Motor neuron (in vitro differentiated cells): ENCODE data around the gene ZNF710. TPM values are rescaled to one million over a fixed set of nuclear protein-coding genes. Genes with fewer than 3 reads are reported as not detected.
"Not testable (repeated sequence)": the region's sequence is repeated elsewhere in the genome, so short reads cannot be mapped to it uniquely, and the experiment has no call there.

Source experiments
- ATAC-seq, 8 experiments: fragments of 200-7000 bp; cut with Tn5 transposase; replicated peaks in 6 of 8; 2 replicates each; pipeline ENCODE4 v1.8.0; 2021; ENCODE audit warnings: mild to moderate bottlenecking in 8 of 8, moderate library complexity in 8 of 8
- H3K27ac ChIP-seq, 2 donors: fragments of 250-450 bp; sonication (Bioruptor Pico); 2 replicates each; pipeline ENCODE4 v1.9.0; 2021; ENCODE audit warnings: antibody characterized with exemption in 2 of 2, mild to moderate bottlenecking in 2 of 2, moderate library complexity in 1 of 2
- H3K4me1 ChIP-seq, 2 donors: fragments of 250-450 bp; sonication (Bioruptor Pico); replicated peaks in 1 of 2; 2 replicates each; pipeline ENCODE4 v1.6.1; 2021; ENCODE audit warnings: antibody characterized with exemption in 2 of 2, mild to moderate bottlenecking in 2 of 2, moderate library complexity in 1 of 2
- H3K4me3 ChIP-seq, 5 donors: fragments of 250-450 bp; sonication (Bioruptor Pico); 2 replicates each; pipeline ENCODE4 v1.9.0; 2021; ENCODE audit warnings: antibody characterized with exemption in 5 of 5, mild to moderate bottlenecking in 5 of 5, moderate library complexity in 4 of 5
- WGBS, 10 experiments: fragments of 450-650 bp; shearing (Covaris generic); methylation state at CpG; one replicate each; pipeline ENCODE4 v1.0.0; 2022; 5-methylcytosine and 5-hydroxymethylcytosine counted together
- in situ Hi-C, 9 experiments: fragments of 400-800 bp; cut with MboI; loops; one replicate each; pipeline ENCODE4 v1.15.0; 2021; ENCODE audit warnings: low sequenced_read_pairs in 9 of 9, low pct_unique_long_range_greater_than_20kb in 2 of 9; ENCODE audit not compliant: unreplicated experiment in 9 of 9
- total RNA-seq, 8 experiments: library from RNA; unstranded; fragments of 300-600 nt; gene quantifications; 2 replicates each; pipeline versions ENCODE4 v1.2.3 to v1.2.4, GENCODE V29; 2022

The ZNF710 gene
- total RNA-seq, 8 experiments from 2014 or later, result 4.6 to 23.0 (median 11.5) TPM

DNA sequence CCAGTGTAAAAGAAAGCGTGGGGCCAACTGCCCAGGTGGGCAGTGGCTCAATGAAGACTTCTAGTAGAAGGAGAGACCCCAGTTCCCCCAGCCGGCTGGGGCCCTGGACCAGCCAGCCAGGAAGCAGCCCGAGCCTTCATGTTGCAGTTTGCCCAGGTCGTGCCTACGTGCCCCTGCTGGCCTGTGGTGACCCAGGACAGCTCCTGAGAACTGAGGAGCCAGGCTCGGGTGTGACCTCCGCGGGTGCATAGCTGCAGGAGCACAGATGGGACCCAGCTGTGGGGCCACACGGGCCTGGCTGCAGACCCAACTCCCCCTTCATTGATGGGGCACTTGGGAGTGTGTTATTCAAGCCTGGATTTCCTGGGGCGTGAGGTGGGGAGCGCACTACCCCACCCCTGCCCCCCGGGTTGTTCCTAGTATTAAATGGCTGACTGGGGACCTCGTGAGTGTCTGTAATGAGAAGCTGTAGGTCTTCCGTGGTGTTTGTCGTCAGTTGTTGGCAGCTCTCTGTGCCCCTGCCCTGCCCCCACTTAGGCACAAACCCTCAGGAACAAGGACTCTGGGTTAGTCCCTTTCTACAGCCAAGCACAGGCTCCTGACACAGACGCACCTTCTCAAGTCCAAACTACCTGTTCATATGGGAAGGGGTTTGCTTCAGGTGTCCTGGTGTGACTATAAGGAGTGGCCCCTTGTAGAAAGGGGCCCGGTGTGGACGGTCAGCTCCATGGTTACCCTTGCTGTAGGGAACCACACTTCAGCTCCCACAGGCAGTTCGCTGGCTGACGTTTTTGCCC lies 62.0 kb downstream of the ZNF710 start:
- peak overlapping the region; percentile 4 to 69 for H3K27ac ChIP-seq
- ATAC-seq, result peak in 5 of 8 experiments; percentile 8 to 32 (median 13)
- 40 to 93% (median 58%) methylated on average over 1 to 6 of the region's 20 CpGs; no CpG with 5 or more reads in 3 of the 10 experiments for WGBS, 10 experiments
- peaks cover 21 to 36% of the 10 kb centered on the region in 2 donors for H3K4me1 ChIP-seq
- in situ Hi-C loops, result loop anchor here in 1 of 9 experiments (25.0 kb wide), 1 partner anchor 176 kb away; the partner anchor contains the start of gene AP3S2
- H3K4me3 ChIP-seq, result no peak overlapping the region

DNA sequence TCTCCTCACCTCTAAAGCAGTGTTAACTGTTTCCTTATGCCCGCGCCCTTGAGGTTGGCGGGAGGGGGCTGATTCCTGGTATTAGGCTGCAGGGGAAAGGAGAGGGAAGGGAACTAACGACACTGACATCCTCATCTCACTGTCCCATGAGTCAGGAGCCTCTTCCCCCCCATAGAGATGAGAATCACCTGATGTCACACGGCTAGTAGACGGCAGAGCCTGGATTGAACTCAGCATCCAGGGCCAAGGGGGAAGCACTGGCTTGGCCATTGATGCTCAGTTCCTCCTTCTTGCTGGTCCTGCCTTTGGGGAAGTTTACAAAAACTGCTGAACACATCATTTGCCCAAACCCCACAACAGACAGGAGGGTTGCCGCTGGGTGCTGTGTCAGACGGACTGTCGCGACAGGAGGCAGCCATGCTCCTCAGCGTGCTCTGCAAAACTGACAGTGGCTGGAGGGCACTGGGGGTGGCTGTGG lies 62.7 kb downstream of the ZNF710 start:
- 20 to 100% (median 82%) methylated on average over 1 to 5 of the region's 11 CpGs; no CpG with 5 or more reads in 4 of the 10 experiments for WGBS, 10 experiments
- H3K27ac ChIP-seq, result peak overlapping the region in 1 of 2 donors; percentile 10
- in situ Hi-C loops, result loop anchor here in 1 of 9 experiments (25.0 kb wide), 1 partner anchor 177 kb away; the partner anchor contains the start of gene AP3S2
- H3K4me1 ChIP-seq, result peaks cover 21 to 36% of the 10 kb centered on the region in 2 donors
- peak in 5 of 8 experiments; percentile 25 to 40 (median 32) for ATAC-seq
- no peak overlapping the region for H3K4me3 ChIP-seq

DNA sequence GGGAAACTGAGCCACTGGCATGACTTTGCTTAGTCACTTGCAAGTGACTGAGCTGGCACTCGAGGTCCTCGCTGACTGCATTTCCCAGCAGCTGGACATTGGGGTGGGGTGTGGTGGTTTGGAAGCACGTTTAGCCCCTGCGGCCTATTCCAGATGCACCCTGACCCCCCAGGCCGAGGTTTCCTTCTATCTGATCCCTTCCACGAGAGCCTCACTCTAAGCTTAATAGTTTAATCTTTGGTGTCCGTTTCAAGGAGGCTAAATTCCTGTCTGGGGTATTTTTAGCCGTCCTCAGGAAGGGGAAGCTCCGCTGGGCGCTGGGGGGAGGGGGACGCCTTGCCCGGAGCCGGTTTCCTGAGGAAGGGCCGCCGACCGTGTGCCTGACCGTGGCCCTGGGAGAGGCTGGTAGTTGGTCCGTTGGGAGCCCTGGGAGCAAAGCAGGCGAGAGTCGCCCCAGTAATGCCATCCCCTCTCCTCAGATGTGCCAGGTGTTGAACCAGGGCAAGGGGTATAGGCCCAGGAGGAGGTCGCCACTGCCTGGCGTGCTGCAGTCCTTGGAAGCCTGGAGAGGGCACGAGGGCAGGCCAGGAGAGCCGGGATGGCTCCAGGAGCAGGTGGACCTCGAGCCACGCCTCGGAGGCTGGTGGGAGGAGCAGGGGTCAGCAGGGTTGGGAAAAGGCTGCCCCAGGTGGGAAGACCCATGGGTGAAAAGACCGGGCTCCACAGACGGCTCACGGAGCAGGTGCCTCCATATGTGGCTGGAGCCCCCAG lies 64.0 kb downstream of the ZNF710 start:
- WGBS, 10 experiments, result 44 to 100% (median 85%) methylated on average over 1 to 17 of the region's 30 CpGs; no CpG with 5 or more reads in 2 of the 10 experiments
- H3K4me1 ChIP-seq, result peaks cover 19 to 30% of the 10 kb centered on the region in 2 donors
- no peak overlapping the region for H3K4me3 ChIP-seq
- H3K27ac ChIP-seq, result no peak overlapping the region
- in situ Hi-C loops, result loop anchor here in 1 of 9 experiments (25.0 kb wide), 1 partner anchor 178 kb away; the partner anchor contains the start of gene AP3S2
- ATAC-seq, result no peak

DNA sequence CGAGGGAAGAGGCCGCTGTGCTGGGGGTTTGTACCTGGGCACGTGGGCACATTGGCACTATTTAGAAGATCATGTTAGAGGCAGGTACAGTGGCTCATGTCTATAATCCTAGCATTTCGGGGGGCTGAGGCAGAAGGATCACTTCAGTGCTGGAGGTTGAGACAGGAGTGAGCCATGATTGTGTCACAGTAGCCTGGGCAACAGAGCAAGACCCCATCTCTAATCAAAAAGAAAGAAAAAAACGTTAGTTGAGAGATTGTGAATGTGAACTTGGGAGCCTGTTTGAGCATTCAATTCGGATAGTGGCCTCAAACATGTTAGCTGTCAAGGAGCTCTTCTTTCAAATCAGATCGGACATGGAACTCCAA lies 64.5 kb downstream of the ZNF710 start:
- Histone ChIP-seq H3K4me3 (no peak overlapping the region), H3K27ac (no peak overlapping the region), H3K4me1 (peaks cover 19 to 30% of the 10 kb centered on the region in 2 donors)
- ATAC-seq, result no peak
- in situ Hi-C loops, result loop anchor here in 1 of 9 experiments (25.0 kb wide), 1 partner anchor 178 kb away; the partner anchor contains the start of gene AP3S2
- WGBS, 10 experiments, result 75 to 100% (median 86%) methylated on average over 1 to 6 of the region's 7 CpGs; no CpG with 5 or more reads in 1 of the 10 experiments

DNA sequence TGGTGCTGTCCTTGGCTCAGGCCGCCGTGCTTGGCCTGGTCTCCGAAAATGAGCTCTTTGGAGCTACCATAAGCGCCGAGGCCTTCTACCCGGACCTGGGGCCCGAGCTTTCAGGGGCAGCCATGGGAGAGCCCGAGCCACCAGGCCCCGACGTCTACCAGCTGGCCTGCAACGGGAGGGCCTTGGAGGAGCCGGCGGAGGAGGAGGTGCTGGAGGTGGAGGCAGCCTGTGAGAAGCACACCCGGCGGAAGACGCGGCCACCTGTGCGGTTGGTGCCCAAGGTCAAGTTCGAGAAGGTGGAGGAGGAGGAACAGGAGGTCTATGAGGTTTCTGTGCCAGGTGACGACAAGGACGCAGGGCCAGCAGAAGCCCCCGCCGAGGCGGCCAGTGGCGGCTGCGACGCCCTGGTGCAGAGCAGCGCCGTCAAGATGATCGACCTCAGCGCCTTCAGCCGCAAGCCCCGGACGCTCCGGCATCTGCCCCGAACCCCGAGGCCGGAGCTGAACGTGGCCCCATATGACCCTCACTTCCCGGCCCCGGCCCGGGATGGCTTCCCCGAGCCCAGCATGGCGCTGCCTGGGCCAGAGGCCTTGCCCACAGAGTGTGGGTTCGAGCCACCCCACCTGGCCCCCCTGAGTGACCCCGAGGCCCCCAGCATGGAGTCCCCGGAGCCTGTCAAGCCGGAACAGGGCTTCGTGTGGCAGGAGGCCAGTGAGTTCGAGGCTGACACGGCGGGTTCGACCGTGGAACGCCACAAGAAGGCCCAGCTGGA lies 66.2 kb downstream of the ZNF710 start:
- no peak for ATAC-seq
- in situ Hi-C loops, result loop anchor here in 1 of 9 experiments (25.0 kb wide), 1 partner anchor 180 kb away; the partner anchor contains the start of gene AP3S2
- no peak overlapping the region for H3K27ac ChIP-seq
- H3K4me3 ChIP-seq, result no peak overlapping the region
- WGBS, 10 experiments, result 84 to 100% (median 97%) methylated on average over 4 to 19 of the region's 55 CpGs; no CpG with 5 or more reads in 7 of the 10 experiments
- peaks cover 11 to 17% of the 10 kb centered on the region in 2 donors for H3K4me1 ChIP-seq

DNA sequence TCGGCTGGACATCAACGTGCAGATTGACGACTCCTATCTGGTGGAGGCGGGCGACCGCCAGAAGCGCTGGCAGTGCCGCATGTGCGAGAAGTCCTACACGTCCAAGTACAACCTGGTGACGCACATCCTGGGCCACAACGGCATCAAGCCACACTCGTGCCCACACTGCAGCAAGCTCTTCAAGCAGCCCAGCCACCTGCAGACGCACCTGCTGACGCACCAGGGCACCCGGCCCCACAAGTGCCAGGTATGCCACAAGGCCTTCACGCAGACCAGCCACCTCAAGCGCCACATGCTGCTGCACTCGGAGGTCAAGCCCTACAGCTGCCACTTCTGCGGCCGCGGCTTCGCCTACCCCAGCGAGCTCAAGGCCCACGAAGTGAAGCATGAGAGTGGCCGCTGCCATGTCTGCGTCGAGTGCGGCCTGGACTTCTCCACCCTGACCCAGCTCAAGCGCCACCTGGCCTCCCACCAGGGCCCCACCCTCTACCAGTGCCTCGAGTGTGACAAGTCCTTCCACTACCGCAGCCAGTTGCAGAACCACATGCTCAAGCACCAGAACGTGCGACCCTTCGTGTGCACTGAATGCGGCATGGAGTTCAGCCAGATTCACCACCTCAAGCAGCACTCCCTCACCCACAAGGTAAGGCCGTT lies 67.0 kb downstream of the ZNF710 start:
- 80 to 100% (median 94%) methylated on average over 1 to 11 of the region's 37 CpGs; no CpG with 5 or more reads in 1 of the 10 experiments for WGBS, 10 experiments
- in situ Hi-C loops, result loop anchor here in 1 of 9 experiments (25.0 kb wide), 1 partner anchor 181 kb away; the partner anchor contains the start of gene AP3S2

DNA sequence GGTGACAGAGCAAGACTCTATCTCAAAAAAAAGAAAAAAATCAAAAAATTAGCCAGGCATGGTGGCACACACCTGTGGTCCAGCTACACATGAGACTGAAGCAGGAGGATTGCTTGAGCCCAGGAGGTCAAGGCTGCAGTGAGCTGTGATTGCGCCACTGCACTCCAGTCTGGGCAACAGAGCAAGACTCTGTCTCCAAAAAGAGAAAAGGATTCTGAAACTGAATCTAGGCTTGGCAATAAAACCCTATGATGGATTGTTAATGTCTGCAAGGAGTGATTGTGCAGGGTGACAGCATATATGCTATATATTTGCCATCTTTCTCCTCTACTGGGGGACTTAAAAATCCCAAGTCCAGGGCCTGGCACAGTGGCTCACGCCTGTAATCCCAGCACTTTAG lies 69.5 kb downstream of the ZNF710 start:
- ATAC-seq, H3K27ac ChIP-seq, H3K4me1 ChIP-seq, H3K4me3 ChIP-seq: not testable (repeated sequence)
- 89 to 100% (median 100%) methylated on average over 1 to 2 of the region's 2 CpGs; no CpG with 5 or more reads in 3 of the 10 experiments for WGBS, 10 experiments
- in situ Hi-C loops, result loop anchor here in 1 of 9 experiments (25.0 kb wide), 1 partner anchor 183 kb away; the partner anchor contains the start of gene AP3S2

More for the DNA sequence above, 67.0 kb downstream of the ZNF710 start:
- H3K4me3 ChIP-seq, result no peak overlapping the region
- peaks cover 4 to 10% of the 10 kb centered on the region in 2 donors for H3K4me1 ChIP-seq
- no peak overlapping the region for H3K27ac ChIP-seq
- no peak for ATAC-seq

DNA sequence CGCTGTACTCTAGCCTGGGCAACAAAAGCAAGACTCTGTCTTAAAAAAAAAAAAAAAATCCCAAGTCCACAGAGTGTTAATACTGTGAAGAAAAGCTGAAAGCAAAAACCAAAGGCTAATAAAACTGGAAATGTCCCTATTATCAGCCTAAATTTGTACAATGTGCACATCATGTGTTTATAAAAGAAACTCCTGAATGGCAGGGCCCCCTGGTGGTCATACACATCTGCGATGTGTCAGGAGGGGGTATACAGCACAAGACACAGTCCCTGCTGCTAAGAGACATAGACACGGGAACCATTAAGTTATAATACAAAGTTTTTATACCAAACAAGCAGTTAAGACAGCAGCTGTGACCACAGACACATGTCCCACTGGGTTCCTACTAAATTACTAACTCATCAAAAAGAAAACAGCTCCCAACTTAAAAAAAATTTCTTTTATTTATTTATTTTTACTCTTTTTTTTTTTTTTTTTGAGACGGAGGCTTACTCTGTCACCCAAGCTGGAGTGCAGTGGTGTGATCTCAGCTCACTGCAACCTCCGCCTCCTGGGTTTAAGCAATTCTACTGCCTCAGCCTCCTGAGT lies 70.2 kb downstream of the ZNF710 start:
- H3K4me3 ChIP-seq, result no peak overlapping the region
- WGBS, 10 experiments, result 0 to 100% (median 64%) methylated on average over 1 to 4 of the region's 5 CpGs; no CpG with 5 or more reads in 2 of the 10 experiments
- in situ Hi-C loops, result loop anchor here in 1 of 9 experiments (25.0 kb wide), 1 partner anchor 184 kb away; the partner anchor contains the start of gene AP3S2
- ATAC-seq, result peak; percentile 75 to 97 (median 82)
- H3K4me1 ChIP-seq, result no peaks in the 10 kb centered on the region
- no peak overlapping the region for H3K27ac ChIP-seq

DNA sequence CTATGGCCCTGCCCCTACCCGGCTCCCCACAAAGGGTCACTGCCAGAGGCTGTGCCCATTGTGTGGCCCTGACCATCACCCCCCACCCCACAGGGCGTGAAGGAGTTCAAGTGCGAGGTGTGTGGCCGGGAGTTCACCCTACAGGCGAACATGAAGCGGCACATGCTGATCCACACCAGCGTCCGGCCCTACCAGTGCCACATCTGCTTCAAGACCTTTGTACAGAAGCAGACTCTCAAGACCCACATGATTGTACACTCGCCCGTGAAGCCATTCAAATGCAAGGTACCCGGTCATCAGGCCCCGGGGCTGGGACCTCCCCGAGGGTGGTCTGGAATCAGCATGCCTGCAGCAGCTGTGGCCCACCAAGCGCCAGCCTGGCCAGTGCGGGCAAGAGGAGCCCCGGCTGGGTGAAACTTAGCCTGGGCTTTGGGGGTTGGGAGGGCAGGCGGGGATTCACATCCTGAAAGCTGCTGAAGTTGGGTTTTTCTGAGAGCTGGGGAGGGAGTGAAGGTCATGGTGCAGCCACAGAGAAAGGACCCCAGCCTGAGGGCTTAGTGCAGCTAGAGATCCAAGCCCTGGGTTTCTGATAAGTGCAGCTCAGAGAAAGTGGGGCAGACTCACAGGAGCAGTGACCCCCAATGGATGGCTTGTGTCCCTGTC lies 72.0 kb downstream of the ZNF710 start:
- Histone ChIP-seq H3K4me1 (no peaks in the 10 kb centered on the region), H3K4me3 (no peak overlapping the region), H3K27ac (no peak overlapping the region)
- WGBS, 10 experiments, result 45 to 100% (median 87%) methylated on average over 2 to 7 of the region's 17 CpGs; no CpG with 5 or more reads in 6 of the 10 experiments
- ATAC-seq, result peak in 1 of 8 experiments; percentile 16
- in situ Hi-C loops, result loop anchor here in 1 of 9 experiments (25.0 kb wide), 1 partner anchor 186 kb away; the partner anchor contains the start of gene AP3S2

DNA sequence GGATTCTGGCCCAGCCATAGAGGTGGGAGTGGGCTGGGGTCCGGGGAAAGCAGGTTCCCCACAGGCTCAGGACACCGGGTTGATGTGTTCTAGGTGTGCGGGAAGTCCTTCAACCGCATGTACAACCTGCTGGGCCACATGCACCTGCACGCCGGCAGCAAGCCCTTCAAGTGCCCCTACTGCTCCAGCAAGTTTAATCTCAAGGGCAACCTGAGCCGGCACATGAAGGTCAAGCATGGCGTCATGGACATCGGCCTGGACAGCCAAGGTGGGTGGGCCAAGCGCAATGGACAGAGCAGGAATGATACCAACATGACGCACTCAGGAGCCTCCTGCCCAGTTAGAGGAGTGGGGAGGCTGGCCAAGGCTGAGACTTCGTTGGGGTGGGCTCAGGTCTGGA lies 72.9 kb downstream of the ZNF710 start:
- Histone ChIP-seq H3K4me1 (no peaks in the 10 kb centered on the region), H3K4me3 (no peak overlapping the region), H3K27ac (no peak overlapping the region)
- ATAC-seq, result no peak
- in situ Hi-C loops, result loop anchor here in 1 of 9 experiments (25.0 kb wide), 1 partner anchor 187 kb away; the partner anchor contains the start of gene AP3S2
- 90 to 100% (median 98%) methylated on average over 1 to 5 of the region's 12 CpGs; no CpG with 5 or more reads in 6 of the 10 experiments for WGBS, 10 experiments
